IMR-90 (cell line): ENCODE measurements around the gene KLHL30. TPM values are rescaled to one million over a fixed set of nuclear protein-coding genes. Genes with fewer than 3 reads are reported as not detected.

Experiments
- ATAC-seq: fragments of 200-7000 bp; cut with Tn5 transposase; 2 replicates; pipeline ENCODE4 v1.9.1; 2020; ENCODE audit warnings: low read depth, mild to moderate bottlenecking, moderate library complexity
- BruUV-seq: library from RNA; stranded (reverse); fragments of 400-500 nt; replicated peaks from 2 replicates; lab custom pipeline; 2021; lab: Mats Ljungman, UMichigan
- CTCF ChIA-PET: fragments of 300-600 bp; formaldehyde crosslinking; extraction: SDS; loops from one replicate; lab custom pipeline; 2021; ENCODE audit warnings: antibody characterized with exemption; lab: Yijun Ruan, JAX
- POLR2A ChIA-PET: fragments of 300-600 bp; sonication (Branson Sonifier 250); formaldehyde crosslinking; loops from one replicate; lab custom pipeline; 2022; ENCODE audit warnings: antibody characterized with exemption; ENCODE audit not compliant: unreplicated experiment; lab: Charles Lee
- DNase-seq: peaks from one replicate; pipeline ENCODE4 v3.0.0; 2013
- H2AFZ ChIP-seq: replicated peaks from 2 replicates; pipeline ENCODE3; 2013; ENCODE audit warnings: low read length, mild to moderate bottlenecking; ENCODE audit not compliant: poor library complexity
- H2AK5ac ChIP-seq: 2 replicates; pipeline ENCODE4 v1.6.1; 2013; ENCODE audit warnings: low read depth, low read length, inconsistent platforms
- H2AK9ac ChIP-seq: replicated peaks from 2 replicates; pipeline ENCODE3; 2013; ENCODE audit warnings: mild to moderate bottlenecking, low read depth, low read length, moderate library complexity; ENCODE audit not compliant: poor library complexity
- H2BK120ac ChIP-seq: 2 replicates; pipeline ENCODE4 v1.6.1; 2013; ENCODE audit warnings: low read depth, low read length, inconsistent platforms
- H2BK15ac ChIP-seq: 3 replicates; pipeline ENCODE4 v1.6.1; 2013; ENCODE audit warnings: low read depth, low read length, inconsistent platforms
- H2BK20ac ChIP-seq: 2 replicates; pipeline ENCODE4 v1.6.1; 2013; ENCODE audit warnings: low read depth, mild to moderate bottlenecking, inconsistent platforms, low read length, moderate library complexity
- H2BK5ac ChIP-seq: 2 replicates; pipeline ENCODE4 v1.6.1; 2013; ENCODE audit warnings: mild to moderate bottlenecking, low read depth, low read length, inconsistent platforms; ENCODE audit not compliant: poor library complexity, severe bottlenecking
- H3K14ac ChIP-seq: replicated peaks from 2 replicates; pipeline ENCODE4 v1.6.1; 2013; ENCODE audit warnings: low read depth, low read length, inconsistent platforms
- H3K18ac ChIP-seq: 2 replicates; pipeline ENCODE4 v1.6.1; 2013; ENCODE audit warnings: low read depth, low read length, control low read depth
- H3K23ac ChIP-seq: 2 replicates; pipeline ENCODE4 v1.6.1; 2013; ENCODE audit warnings: low read depth, low read length, inconsistent platforms
- H3K27ac ChIP-seq: 2 replicates; pipeline ENCODE4 v1.5.1; 2013; ENCODE audit warnings: mild to moderate bottlenecking, control low read depth, low read length; ENCODE audit not compliant: insufficient read depth
- H3K27me3 ChIP-seq: 2 replicates; pipeline ENCODE4 v1.6.1; 2013; ENCODE audit warnings: low read length; ENCODE audit not compliant: control insufficient read depth, insufficient read depth
- H3K36me3 ChIP-seq: 2 replicates; pipeline ENCODE4 v1.6.1; 2013; ENCODE audit warnings: low read length, mixed read lengths; ENCODE audit not compliant: control insufficient read depth, insufficient read depth
- H3K4ac ChIP-seq: 2 replicates; pipeline ENCODE4 v1.6.1; 2013; ENCODE audit warnings: low read depth, low read length, inconsistent platforms
- H3K4me1 ChIP-seq: 2 replicates; pipeline ENCODE4 v1.6.1; 2013; ENCODE audit warnings: low read length, mixed read lengths; ENCODE audit not compliant: control insufficient read depth, insufficient read depth
- H3K4me2 ChIP-seq: 2 replicates; pipeline ENCODE4 v1.6.1; 2013; ENCODE audit warnings: low read depth, mild to moderate bottlenecking, control low read depth, low read length, moderate library complexity
- H3K4me3 ChIP-seq: 2 replicates; pipeline ENCODE4 v1.5.1; 2013; ENCODE audit warnings: low read depth, mild to moderate bottlenecking, control low read depth, low read length, moderate library complexity; ENCODE audit not compliant: insufficient read depth
- H3K56ac ChIP-seq: 2 replicates; pipeline ENCODE4 v1.6.1; 2013; ENCODE audit warnings: low read length, inconsistent platforms; ENCODE audit not compliant: insufficient read depth; ENCODE audit errors: extremely low read depth
- H3K79me1 ChIP-seq, 2 experiments: 2 replicates each; pipeline ENCODE4 v1.6.1; 2013; ENCODE audit warnings: low read length in 2 of 2, inconsistent platforms in 1 of 2, low read depth in 1 of 2
- H3K9ac ChIP-seq: 2 replicates; pipeline ENCODE4 v1.6.1; 2013; ENCODE audit warnings: low read depth, low read length, control low read depth
- H3K9me1 ChIP-seq: 2 replicates; pipeline ENCODE4 v1.6.1; 2013; ENCODE audit warnings: low read length, inconsistent platforms; ENCODE audit not compliant: insufficient read depth
- H3K9me3 ChIP-seq: 2 replicates; pipeline ENCODE4 v1.6.1; 2013; ENCODE audit warnings: low read length; ENCODE audit not compliant: control insufficient read depth, insufficient read depth
- H4K20me1 ChIP-seq: 2 replicates; pipeline ENCODE4 v1.6.1; 2013; ENCODE audit warnings: low read length, inconsistent platforms; ENCODE audit not compliant: insufficient read depth
- H4K5ac ChIP-seq: 2 replicates; pipeline ENCODE4 v1.6.1; 2013; ENCODE audit warnings: mild to moderate bottlenecking, low read depth, low read length, control low read depth
- H4K8ac ChIP-seq, 2 experiments: 2 replicates each; pipeline ENCODE4 v1.6.1; 2013; ENCODE audit warnings: low read depth in 2 of 2, low read length in 2 of 2, control low read depth in 1 of 2, inconsistent platforms in 1 of 2
- H4K91ac ChIP-seq: 2 replicates; pipeline ENCODE4 v1.6.1; 2013; ENCODE audit warnings: low read depth, low read length, inconsistent platforms; ENCODE audit not compliant: insufficient read depth
- MAFK ChIP-seq: IDR thresholded peaks from 2 replicates; pipeline ENCODE4 v1.6.1; 2012; ENCODE audit warnings: low read depth, low read length, improper control_type of control experiment
- WGBS, 2 experiments: methylation state at CpG; one replicate each; pipeline versions ENCODE4 v1.1.5 to v1.1.7; 2013; ENCODE audit warnings: missing lambda C conversion rate in 2 of 2; ENCODE audit not compliant: insufficient read length in 1 of 2; ENCODE audit errors: extremely low coverage in 2 of 2; 5-methylcytosine and 5-hydroxymethylcytosine counted together
- dilution Hi-C: fragments of 300-500 bp; cut with HindIII; formaldehyde crosslinking; loops from one replicate; pipeline ENCODE4 v1.14.3; 2018; ENCODE audit warnings: low sequenced_read_pairs; ENCODE audit not compliant: unreplicated experiment
- in situ Hi-C: fragments of 300-500 bp; cut with MboI; formaldehyde crosslinking; loops from 3 replicates; pipeline ENCODE4 v1.14.3; 2019; ENCODE audit warnings: low sequenced_read_pairs, inconsistent platforms, mixed read lengths
- intact Hi-C: fragments of 100-400 bp; cut with micrococcal nuclease; formaldehyde crosslinking; loops from 2 replicates; pipeline ENCODE4 v1.10.0; 2022
- polyA plus RNA-seq, 3 experiments: library from polyadenylated mRNA; depleted of rRNA; stranded (reverse); fragments of >200 nt; gene quantifications; 2 replicates each; pipeline ENCODE4 v1.2.3, GENCODE V29; 2012; ENCODE audit warnings: low replicate concordance in 1 of 3
- total RNA-seq: library from RNA; depleted of rRNA; stranded (reverse); fragments of >200 nt; gene quantifications from 2 replicates; pipeline ENCODE4 v1.2.3, GENCODE V29; 2012

Gene KLHL30
- total and polyA plus RNA-seq, 2 of the 4 experiments (the other 2 are of a cell fraction) = under 0.01 to 0.03 TPM

GRCh38 chr2:238095143-238095542, 43.3 kb upstream of the KLHL30 start:
- H3K27me3 ChIP-seq = no peaks in the 10 kb centered on the region
- no peak overlapping the region for H3K9ac ChIP-seq
- H3K79me1 ChIP-seq = no peaks in the 10 kb centered on the region
- ChIA-PET CTCF (interaction anchor here (0.7 kb wide), 1 partner anchor 71 kb away, joined by 3 read pairs; no protein-coding TSS in a partner anchor), POLR2A (no interaction called here)
- H3K18ac ChIP-seq = no peak overlapping the region
- peaks cover 4% of the 10 kb centered on the region; the same call in 1 of the 2 replicates for H3K36me3 ChIP-seq
- no peak overlapping the region for H3K56ac ChIP-seq
- H3K9me1 ChIP-seq = no peaks in the 10 kb centered on the region
- H2BK15ac ChIP-seq = no peak overlapping the region
- H2BK5ac ChIP-seq = no peak overlapping the region
- no TSS peak for BruUV-seq
- no peak overlapping the region for H3K4ac ChIP-seq
- no peak for TF ChIP-seq MAFK
- H2AK9ac ChIP-seq = no peak overlapping the region
- H4K20me1 ChIP-seq = no peaks in the 10 kb centered on the region
- H3K27ac ChIP-seq = no peak overlapping the region
- dilution Hi-C loops = no loop called here
- H3K4me3 ChIP-seq = no peak overlapping the region
- H4K5ac ChIP-seq = no peak overlapping the region
- H4K8ac ChIP-seq = no peak overlapping the region
- H2AFZ ChIP-seq = no peak overlapping the region
- no peak overlapping the region for H3K23ac ChIP-seq
- no peak overlapping the region for H2BK120ac ChIP-seq
- no peak overlapping the region for H3K4me2 ChIP-seq
- no peaks in the 10 kb centered on the region for H3K9me3 ChIP-seq
- H3K14ac ChIP-seq = no peak overlapping the region
- in situ Hi-C loops = no loop called here
- 95% methylated on average over 6 of the region's 7 CpGs; no CpG with 5 or more reads in 1 of the 2 experiments for WGBS, 2 experiments
- no peak overlapping the region for H4K91ac ChIP-seq
- no peaks in the 10 kb centered on the region for H3K4me1 ChIP-seq
- no peak overlapping the region for H2AK5ac ChIP-seq
- intact Hi-C loops = no loop called here
- H2BK20ac ChIP-seq = no peak overlapping the region
- DNase-seq (no peak), ATAC-seq (no peak)
